Nephron progenitor cell (in vitro differentiated cells): ENCODE data around the gene DHRS3.
A peak's percentile ranks its signal among the peaks of the same experiment; 100 is the strongest.

Source experiments
- DNase-seq: peaks from one replicate; pipeline ENCODE4 v3.0.0; 2021
- H3K27ac Mint-ChIP-seq: 2 replicates; pipeline ENCODE4 v1.8.0; 2021; ENCODE audit warnings: mild to moderate bottlenecking, moderate library complexity, mixed read lengths
- H3K27me3 Mint-ChIP-seq: 2 replicates; pipeline ENCODE4 v1.8.0; 2021; ENCODE audit warnings: mild to moderate bottlenecking, low read depth, mixed read lengths; ENCODE audit not compliant: poor library complexity
- H3K36me3 Mint-ChIP-seq: 2 replicates; pipeline ENCODE4 v1.8.0; 2021; ENCODE audit warnings: low read depth, mixed read lengths
- H3K4me1 Mint-ChIP-seq: 2 replicates; pipeline ENCODE4 v1.8.0; 2021; ENCODE audit warnings: mixed read lengths
- H3K4me3 Mint-ChIP-seq: 2 replicates; pipeline ENCODE4 v1.8.0; 2021; ENCODE audit warnings: mild to moderate bottlenecking, moderate library complexity, mixed read lengths
- H3K9me3 Mint-ChIP-seq: 2 replicates; pipeline ENCODE4 v1.8.0; 2021; ENCODE audit warnings: mild to moderate bottlenecking, moderate library complexity, mixed read lengths
- CTCF ChIP-seq: fragments of 200-600 bp; sonication (generic); IDR thresholded peaks from 2 replicates; pipeline ENCODE4 v1.5.0; 2021; ENCODE audit warnings: antibody characterized with exemption

DHRS3 gene

GRCh38 chr1:12556957-12557935 lies 60.8 kb downstream of the DHRS3 start:
- no peak for TF ChIP-seq CTCF
- peaks cover 14% of the 10 kb centered on the region for H3K36me3 Mint-ChIP-seq
- peak overlapping the region; percentile 99 for H3K27ac Mint-ChIP-seq

GRCh38 chr1:12556368-12556930 lies 61.6 kb downstream of the DHRS3 start:
- TF ChIP-seq CTCF = no peak
- Mint-ChIP-seq H3K27me3 (peaks cover 15% of the 10 kb centered on the region), H3K36me3 (peaks cover 14% of the 10 kb centered on the region), H3K9me3 (peaks cover 25% of the 10 kb centered on the region), H3K27ac (peak overlapping the region; percentile 99), H3K4me3 (peak overlapping the region; percentile 59), H3K4me1 (peaks cover 37% of the 10 kb centered on the region)
- no peak for DNase-seq

More at GRCh38 chr1:12556957-12557935, 60.8 kb downstream of the DHRS3 start:
- H3K4me1 Mint-ChIP-seq = peaks cover 31% of the 10 kb centered on the region
- H3K4me3 Mint-ChIP-seq = peak overlapping the region; percentile 59
- no peak for DNase-seq
- peaks cover 11% of the 10 kb centered on the region for H3K27me3 Mint-ChIP-seq
- peaks cover 31% of the 10 kb centered on the region for H3K9me3 Mint-ChIP-seq

- H3K9me3 Mint-ChIP-seq = peaks cover 25% of the 10 kb centered on the region
- H3K36me3 Mint-ChIP-seq = peaks cover 14% of the 10 kb centered on the region
- H3K27me3 Mint-ChIP-seq = peaks cover 15% of the 10 kb centered on the region
- no peak overlapping the region for H3K4me3 Mint-ChIP-seq
- DNase-seq = no peak
- no peak for TF ChIP-seq CTCF
- peak overlapping the region; percentile 54 for H3K27ac Mint-ChIP-seq
- peaks cover 41% of the 10 kb centered on the region for H3K4me1 Mint-ChIP-seq
Observed at GRCh38 chr1:12555411-12556367, 62.3 kb downstream of the DHRS3 start.

GRCh38 chr1:12554521-12555305 lies 63.3 kb downstream of the DHRS3 start:
- Mint-ChIP-seq H3K4me1 (peaks cover 51% of the 10 kb centered on the region), H3K4me3 (no peak overlapping the region), H3K36me3 (peaks cover 14% of the 10 kb centered on the region), H3K27ac (no peak overlapping the region), H3K9me3 (peaks cover 25% of the 10 kb centered on the region), H3K27me3 (peaks cover 14% of the 10 kb centered on the region)
- no peak for TF ChIP-seq CTCF
- DNase-seq = no peak

GRCh38 chr1:12553963-12554362 lies 64.0 kb downstream of the DHRS3 start:
- Mint-ChIP-seq H3K9me3 (peaks cover 24% of the 10 kb centered on the region), H3K27me3 (peaks cover 15% of the 10 kb centered on the region), H3K4me1 (peaks cover 57% of the 10 kb centered on the region), H3K36me3 (peaks cover 14% of the 10 kb centered on the region), H3K27ac (no peak overlapping the region), H3K4me3 (no peak overlapping the region)
- TF ChIP-seq CTCF = no peak
- DNase-seq = no peak
